ENCODE results near the gene PRDM15. TPM values are rescaled to one million over a fixed set of nuclear protein-coding genes. Genes with fewer than 3 reads are reported as not detected.

PRDM15 gene
- total and polyA plus RNA-seq, 2 experiments from 2014 or later: 3.0 to 10.6 TPM

DNA sequence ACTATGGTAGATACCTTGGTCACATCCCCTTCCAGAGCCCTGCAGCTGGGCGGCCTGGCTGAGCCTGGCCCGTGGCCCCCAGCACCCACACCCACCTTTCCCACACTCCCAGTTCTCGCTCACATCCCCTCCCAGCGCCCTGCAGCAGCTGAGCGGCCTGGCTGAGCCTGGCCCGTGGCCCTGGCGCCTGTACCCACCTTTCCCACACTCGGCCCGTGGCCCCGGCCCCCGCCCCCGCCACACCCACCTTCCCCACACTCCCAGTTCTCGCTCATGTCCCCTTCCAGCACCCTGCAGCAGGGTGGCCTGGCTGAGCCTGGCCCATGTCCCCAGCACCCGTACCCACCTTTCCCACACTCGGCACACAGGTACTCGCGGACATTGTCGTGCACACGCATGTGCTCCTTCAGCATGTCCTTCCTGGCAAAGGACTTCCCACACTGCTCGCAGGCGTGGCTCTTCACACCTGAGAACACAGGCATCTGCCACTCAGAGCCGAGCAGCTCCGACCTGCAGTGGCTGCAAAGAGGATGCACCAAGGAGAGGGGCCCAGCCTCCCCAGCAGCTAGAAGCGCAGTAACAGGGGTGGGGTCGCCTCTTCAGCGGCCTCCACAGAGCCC is 59.8 kb downstream of the PRDM15 start:
- TF ChIP-seq EZH2phosphoT487 (IDR thresholded peaks at IDR 0.05; ENCODE audit: unreplicated experiment): no peak
- no peak for TF ChIP-seq NANOG (IDR thresholded peaks at IDR 0.05; ENCODE audit: borderline replicate concordance)
- TF ChIP-seq, protein P1, sequence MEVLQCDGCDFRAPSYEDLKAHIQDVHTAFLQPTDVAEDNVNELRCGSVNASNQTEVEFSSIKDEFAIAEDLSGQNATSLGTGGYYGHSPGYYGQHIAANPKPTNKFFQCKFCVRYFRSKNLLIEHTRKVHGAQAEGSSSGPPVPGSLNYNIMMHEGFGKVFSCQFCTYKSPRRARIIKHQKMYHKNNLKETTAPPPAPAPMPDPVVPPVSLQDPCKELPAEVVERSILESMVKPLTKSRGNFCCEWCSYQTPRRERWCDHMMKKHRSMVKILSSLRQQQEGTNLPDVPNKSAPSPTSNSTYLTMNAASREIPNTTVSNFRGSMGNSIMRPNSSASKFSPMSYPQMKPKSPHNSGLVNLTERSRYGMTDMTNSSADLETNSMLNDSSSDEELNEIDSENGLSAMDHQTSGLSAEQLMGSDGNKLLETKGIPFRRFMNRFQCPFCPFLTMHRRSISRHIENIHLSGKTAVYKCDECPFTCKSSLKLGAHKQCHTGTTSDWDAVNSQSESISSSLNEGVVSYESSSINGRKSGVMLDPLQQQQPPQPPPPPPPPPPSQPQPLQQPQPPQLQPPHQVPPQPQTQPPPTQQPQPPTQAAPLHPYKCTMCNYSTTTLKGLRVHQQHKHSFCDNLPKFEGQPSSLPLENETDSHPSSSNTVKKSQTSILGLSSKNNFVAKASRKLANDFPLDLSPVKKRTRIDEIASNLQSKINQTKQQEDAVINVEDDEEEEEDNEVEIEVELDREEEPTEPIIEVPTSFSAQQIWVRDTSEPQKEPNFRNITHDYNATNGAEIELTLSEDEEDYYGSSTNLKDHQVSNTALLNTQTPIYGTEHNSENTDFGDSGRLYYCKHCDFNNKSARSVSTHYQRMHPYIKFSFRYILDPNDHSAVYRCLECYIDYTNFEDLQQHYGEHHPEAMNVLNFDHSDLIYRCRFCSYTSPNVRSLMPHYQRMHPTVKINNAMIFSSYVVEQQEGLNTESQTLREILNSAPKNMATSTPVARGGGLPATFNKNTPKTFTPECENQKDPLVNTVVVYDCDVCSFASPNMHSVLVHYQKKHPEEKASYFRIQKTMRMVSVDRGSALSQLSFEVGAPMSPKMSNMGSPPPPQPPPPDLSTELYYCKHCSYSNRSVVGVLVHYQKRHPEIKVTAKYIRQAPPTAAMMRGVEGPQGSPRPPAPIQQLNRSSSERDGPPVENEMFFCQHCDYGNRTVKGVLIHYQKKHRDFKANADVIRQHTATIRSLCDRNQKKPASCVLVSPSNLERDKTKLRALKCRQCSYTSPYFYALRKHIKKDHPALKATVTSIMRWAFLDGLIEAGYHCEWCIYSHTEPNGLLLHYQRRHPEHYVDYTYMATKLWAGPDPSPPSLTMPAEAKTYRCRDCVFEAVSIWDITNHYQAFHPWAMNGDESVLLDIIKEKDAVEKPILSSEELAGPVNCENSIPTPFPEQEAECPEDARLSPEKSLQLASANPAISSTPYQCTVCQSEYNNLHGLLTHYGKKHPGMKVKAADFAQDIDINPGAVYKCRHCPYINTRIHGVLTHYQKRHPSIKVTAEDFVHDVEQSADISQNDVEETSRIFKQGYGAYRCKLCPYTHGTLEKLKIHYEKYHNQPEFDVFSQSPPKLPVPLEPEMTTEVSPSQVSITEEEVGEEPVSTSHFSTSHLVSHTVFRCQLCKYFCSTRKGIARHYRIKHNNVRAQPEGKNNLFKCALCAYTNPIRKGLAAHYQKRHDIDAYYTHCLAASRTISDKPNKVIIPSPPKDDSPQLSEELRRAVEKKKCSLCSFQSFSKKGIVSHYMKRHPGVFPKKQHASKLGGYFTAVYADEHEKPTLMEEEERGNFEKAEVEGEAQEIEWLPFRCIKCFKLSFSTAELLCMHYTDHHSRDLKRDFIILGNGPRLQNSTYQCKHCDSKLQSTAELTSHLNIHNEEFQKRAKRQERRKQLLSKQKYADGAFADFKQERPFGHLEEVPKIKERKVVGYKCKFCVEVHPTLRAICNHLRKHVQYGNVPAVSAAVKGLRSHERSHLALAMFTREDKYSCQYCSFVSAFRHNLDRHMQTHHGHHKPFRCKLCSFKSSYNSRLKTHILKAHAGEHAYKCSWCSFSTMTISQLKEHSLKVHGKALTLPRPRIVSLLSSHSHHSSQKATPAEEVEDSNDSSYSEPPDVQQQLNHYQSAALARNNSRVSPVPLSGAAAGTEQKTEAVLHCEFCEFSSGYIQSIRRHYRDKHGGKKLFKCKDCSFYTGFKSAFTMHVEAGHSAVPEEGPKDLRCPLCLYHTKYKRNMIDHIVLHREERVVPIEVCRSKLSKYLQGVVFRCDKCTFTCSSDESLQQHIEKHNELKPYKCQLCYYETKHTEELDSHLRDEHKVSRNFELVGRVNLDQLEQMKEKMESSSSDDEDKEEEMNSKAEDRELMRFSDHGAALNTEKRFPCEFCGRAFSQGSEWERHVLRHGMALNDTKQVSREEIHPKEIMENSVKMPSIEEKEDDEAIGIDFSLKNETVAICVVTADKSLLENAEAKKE (CRISPR knock-in tag; IDR thresholded peaks at IDR 0.05): no peak
- TF ChIP-seq STAT1 (IDR thresholded peaks at IDR 0.05; ENCODE audit: unreplicated experiment): no peak
- no peak for TF ChIP-seq JUNB (IDR thresholded peaks at IDR 0.05; ENCODE audit: unreplicated experiment)
- no peak for TF ChIP-seq POLR2AphosphoS5 (IDR thresholded peaks at IDR 0.05; ENCODE audit: low read depth)
- TF ChIP-seq ZNF114 (CRISPR knock-in tag; IDR thresholded peaks at IDR 0.05): no peak
- no peak for TF ChIP-seq CREB1 (CRISPR knock-in tag; IDR thresholded peaks at IDR 0.05; ENCODE audit: low read depth)
- TF ChIP-seq ZNF331 (CRISPR knock-in tag; IDR thresholded peaks at IDR 0.05; ENCODE audit: low read depth): no peak
- no peak overlapping the region for H3K27ac Mint-ChIP-seq
- no peaks in the 10 kb centered on the region; the same call in 1 of the 2 replicates for H4K20me1 ChIP-seq (replicated peaks; ENCODE audit: insufficient read depth)
- H3K79me2 ChIP-seq (replicated peaks; ENCODE audit: insufficient read depth): no peaks in the 10 kb centered on the region
- H3K9me2 ChIP-seq (ENCODE audit: insufficient read depth): no peaks in the 10 kb centered on the region
- H3K4me1 ChIP-seq (ENCODE audit: insufficient read depth): no peaks in the 10 kb centered on the region
- DNase-seq (ENCODE audit: low spot score): no peak
- peaks cover 2% of the 10 kb centered on the region for H3K27me3 Mint-ChIP-seq (ENCODE audit: insufficient read depth, low read depth, poor library complexity)
- no peaks in the 10 kb centered on the region for H3K9me3 Mint-ChIP-seq
- peaks cover 7% of the 10 kb centered on the region for H3K4me1 Mint-ChIP-seq
- no peaks in the 10 kb centered on the region for H3K36me3 ChIP-seq (ENCODE audit: insufficient read depth)
- H3K36me3 Mint-ChIP-seq (ENCODE audit: low read depth): peaks cover 8% of the 10 kb centered on the region; the same call in 2 of the 3 replicates
- no peaks in the 10 kb centered on the region for H3K27me3 ChIP-seq (ENCODE audit: insufficient read depth)
- H3K4me2 ChIP-seq: no peak overlapping the region
- H2AFZ ChIP-seq: no peak overlapping the region
- H3K4me3 ChIP-seq: no peak overlapping the region
- H3K4me3 Mint-ChIP-seq: no peak overlapping the region
- no peaks in the 10 kb centered on the region for H3F3A ChIP-seq (replicated peaks; ENCODE audit: low read depth)
- no peak for ATAC-seq
- H3K27ac ChIP-seq (ENCODE audit: low read depth): no peak overlapping the region

All from GM23338 (cell line).